Epidermal melanocyte (primary cell): ENCODE results near the gene HIPK3.
"Not testable (repeated sequence)": the region's sequence is repeated elsewhere in the genome, so short reads cannot be mapped to it uniquely, and the experiment has no call there.

Source experiments
- DNase-seq: peaks from one replicate; pipeline ENCODE4 v3.0.0; 2011; ENCODE audit warnings: low spot score; ENCODE audit not compliant: insufficient read length

HIPK3 gene

GRCh38 chr11:33303541-33303940, 46.4 kb downstream of the HIPK3 start:
- DNase-seq = no peak

- DNase-seq = not testable (repeated sequence)
These were observed 49.6 kb downstream of the HIPK3 start for GRCh38 chr11:33306821-33307220.

GRCh38 chr11:33307984-33308383, 50.8 kb downstream of the HIPK3 start:
- DNase-seq = no peak

GRCh38 chr11:33309118-33309517, 51.9 kb downstream of the HIPK3 start:
- DNase-seq = no peak

- no peak for DNase-seq
These were observed 53.7 kb downstream of the HIPK3 start for GRCh38 chr11:33310720-33311500.

DNA sequence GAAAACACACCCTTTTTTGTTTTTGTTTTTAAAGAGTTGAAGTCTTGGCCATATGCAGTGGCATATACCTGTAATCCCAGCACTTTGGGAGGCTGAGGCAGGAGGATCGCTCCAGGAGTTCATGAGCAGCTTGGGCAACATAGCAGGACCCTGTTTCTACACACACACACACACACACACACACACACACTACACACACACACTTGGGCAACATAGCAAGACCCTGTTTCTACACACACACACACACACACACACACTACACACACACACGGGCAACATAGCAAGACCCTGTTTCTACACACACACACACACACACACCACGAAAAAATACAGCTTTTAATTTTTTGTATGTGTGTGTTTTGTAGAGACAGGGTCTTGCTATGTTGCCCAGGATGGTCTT, 54.5 kb downstream of the HIPK3 start:
- DNase-seq = no peak

DNA sequence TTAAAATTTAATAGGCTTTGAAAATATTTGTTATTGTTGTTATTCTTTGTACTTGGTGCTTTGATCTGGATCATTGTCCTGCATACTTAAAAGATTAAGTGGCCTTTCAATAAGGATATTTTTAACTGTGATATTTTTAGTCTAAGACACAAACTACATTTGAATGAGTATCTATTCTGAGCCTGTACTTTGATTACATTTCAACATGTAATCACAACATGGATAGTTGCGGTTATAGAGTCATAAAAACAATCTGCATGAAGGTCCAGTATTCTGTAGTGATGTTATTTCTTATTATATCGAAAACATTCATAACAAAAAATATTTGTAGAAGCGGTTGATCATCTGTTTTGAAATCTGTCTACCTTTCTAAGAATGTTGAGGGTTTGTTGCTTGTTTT, 58.6 kb downstream of the HIPK3 start:
- DNase-seq = no peak

- DNase-seq = no peak
These were observed 60.5 kb downstream of the HIPK3 start for GRCh38 chr11:33317662-33318061.

- DNase-seq = no peak
These were observed 63.0 kb downstream of the HIPK3 start for GRCh38 chr11:33320016-33320813.

DNA sequence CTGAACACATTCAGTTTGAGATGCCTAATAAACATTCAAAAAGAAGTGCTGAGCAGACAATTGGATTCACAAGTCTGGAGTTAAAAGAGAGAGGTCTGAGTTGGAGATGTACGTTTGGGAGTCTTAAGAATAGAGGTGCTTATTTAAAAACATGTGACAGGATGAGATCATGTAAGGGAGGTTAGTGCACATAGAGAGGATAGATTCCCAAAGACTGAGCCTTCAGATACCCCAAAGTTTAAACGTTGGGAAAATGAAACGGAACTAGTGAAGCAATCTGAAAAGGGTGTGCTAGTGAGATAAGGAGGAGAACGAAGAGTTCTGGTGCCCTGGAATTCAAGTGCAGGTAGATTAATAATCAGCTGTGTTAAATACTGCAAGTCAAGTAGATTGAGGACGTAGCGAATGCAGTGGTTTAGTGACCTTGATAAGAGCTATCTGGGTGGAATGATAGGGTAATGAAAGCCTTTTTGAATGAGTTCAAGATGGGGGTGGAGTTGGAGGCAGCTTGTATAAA, 63.7 kb downstream of the HIPK3 start:
- DNase-seq = no peak

DNA sequence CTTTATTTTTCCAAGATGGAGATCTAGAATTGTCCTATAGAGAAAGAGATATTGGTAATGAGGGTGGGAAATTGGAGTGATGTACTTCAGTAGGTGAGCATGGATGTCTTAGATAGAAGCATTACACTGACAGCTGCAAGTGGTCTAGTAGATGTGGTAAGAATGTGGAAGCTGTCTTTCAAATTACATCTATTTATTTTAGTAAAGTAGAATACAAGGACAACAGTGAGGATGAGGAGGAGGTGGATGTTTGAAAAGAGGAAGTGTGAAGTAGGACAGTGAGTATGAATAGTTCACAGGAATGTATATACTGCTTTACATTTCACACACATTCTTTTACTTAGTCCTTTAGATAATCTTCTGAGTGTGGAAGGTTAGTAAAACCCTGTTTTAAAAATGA, 64.2 kb downstream of the HIPK3 start:
- DNase-seq = no peak

GRCh38 chr11:33323421-33323820, 66.2 kb downstream of the HIPK3 start:
- DNase-seq = no peak

DNA sequence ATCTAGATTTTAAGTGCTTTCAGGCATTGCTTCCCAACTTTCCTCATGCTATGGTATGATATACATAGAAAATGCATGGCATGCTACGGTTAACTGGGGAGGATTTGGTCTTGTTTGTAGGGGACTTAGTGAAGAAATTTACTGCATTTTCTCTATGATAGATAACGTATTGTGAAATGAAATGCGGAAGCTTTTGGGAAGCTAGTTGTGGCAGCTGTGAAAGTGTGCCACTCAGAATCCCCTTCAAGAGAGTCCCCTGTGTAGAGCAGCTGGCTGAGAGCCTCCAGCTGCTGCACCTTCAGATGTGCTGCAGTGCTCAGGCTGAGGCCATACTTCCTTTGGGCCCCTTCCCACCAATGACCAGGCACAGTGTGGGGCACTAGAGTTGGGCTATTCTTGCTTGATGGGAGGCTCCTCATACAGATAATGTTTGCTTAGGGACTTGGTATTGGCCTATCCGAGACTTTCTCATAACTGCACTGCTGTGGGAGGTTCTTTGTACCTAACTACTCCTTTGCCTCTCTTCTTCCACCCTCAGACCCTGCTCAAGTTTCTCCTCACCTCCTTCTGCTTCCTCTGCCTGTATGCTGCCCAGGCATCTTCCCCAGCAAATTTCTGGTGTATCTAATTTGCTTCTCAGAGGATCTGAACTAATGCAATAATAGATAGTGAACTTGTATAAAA, 67.3 kb downstream of the HIPK3 start:
- no peak for DNase-seq

GRCh38 chr11:33325451-33325850, 68.3 kb downstream of the HIPK3 start:
- DNase-seq = no peak

DNA sequence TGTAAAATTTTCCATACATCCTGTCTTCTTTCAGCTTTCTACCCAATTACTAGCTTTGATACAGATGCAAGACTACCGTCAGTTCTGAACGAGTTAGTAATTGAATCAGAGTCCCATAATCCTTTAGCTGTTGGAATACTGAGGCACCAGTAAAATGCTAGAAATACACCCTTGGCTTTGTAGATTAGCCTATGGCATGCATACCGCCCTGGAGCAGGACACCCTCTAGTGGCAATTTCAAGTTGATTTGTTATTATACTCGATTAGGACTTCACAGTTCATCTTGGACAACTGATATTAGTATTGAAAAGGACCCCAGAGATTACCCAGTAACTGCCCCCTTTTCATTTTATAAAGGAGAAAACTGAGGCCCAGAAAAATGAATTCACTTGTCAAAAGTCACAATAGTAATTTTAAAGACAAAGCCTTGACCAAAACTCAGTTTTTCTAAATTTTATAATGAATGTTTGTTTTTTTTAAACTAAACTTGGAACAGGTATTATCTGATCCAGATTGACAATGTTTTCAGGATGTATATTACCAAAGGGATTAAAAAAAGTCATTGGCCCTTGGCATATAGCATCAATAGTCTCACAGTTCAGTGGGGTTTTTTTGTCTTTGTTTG, 72.6 kb downstream of the HIPK3 start:
- DNase-seq = peak; percentile 58

- no peak for DNase-seq
These were observed 76.6 kb downstream of the HIPK3 start for GRCh38 chr11:33333816-33334215.

GRCh38 chr11:33334627-33335026, 77.4 kb downstream of the HIPK3 start:
- DNase-seq = no peak

GRCh38 chr11:33339247-33339646, 82.1 kb downstream of the HIPK3 start:
- DNase-seq = no peak

DNA sequence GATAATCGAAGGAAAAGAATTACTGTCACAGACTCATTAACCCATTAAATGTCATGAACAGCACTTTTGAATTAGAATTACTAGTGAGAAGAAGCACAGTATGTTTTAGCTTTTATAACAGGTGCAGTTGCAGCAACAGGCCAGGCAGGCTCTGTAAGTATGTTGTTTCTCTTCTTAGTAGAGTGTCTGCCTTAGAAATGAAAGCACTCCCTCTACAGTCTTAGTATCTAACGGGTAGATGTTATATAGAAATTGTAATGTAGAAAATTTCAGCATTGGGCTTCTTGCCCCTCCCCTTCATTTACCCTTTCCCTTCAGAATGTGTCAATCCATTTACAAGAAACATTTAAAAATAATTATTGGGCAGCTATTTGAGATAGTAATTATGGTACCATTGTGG, 87.4 kb downstream of the HIPK3 start:
- DNase-seq = no peak

GRCh38 chr11:33347490-33348125, 90.4 kb downstream of the HIPK3 start:
- DNase-seq = no peak

GRCh38 chr11:33350287-33350686, 93.1 kb downstream of the HIPK3 start:
- DNase-seq = no peak
